Vagina (tissue), 2 donors: ENCODE data around the gene SRGAP3. TPM values are rescaled to one million over a fixed set of nuclear protein-coding genes. Genes with fewer than 3 reads are reported as not detected.

Experiments
- DNase-seq, 2 donors: peaks; one replicate each; pipeline ENCODE4 v3.0.0-alpha.2; 2017; ENCODE audit errors: extremely low spot score in 2 of 2
- H3K27ac ChIP-seq: fragments of 200-600 bp; sonication (generic); one replicate; pipeline ENCODE4 v1.5.1; 2019
- H3K27me3 ChIP-seq: fragments of 200-600 bp; sonication (generic); one replicate; pipeline ENCODE4 v1.5.1; 2019
- H3K36me3 ChIP-seq, 2 donors: fragments of 200-600 bp; sonication (generic); one replicate each; pipeline ENCODE4 v1.5.1; 2017 to 2019
- H3K4me1 ChIP-seq: fragments of 200-600 bp; sonication (generic); one replicate; pipeline ENCODE4 v1.5.1; 2019
- H3K4me3 ChIP-seq, 2 donors: fragments of 200-600 bp; sonication (generic); 1 replicate in 1 of 2; 2 replicates in 1 of 2; pipeline ENCODE4 v1.5.1; 2016 to 2019
- H3K9me3 ChIP-seq: fragments of 200-600 bp; sonication (generic); one replicate; pipeline ENCODE4 v1.5.1; 2019
- CTCF ChIP-seq, 3 experiments: fragments of 450-650 bp in 2 of 3; fragments of 200-600 bp in 1 of 3; sonication (generic) in 1 of 3; IDR thresholded peaks; one replicate each; pipeline ENCODE4 v1.5.1; 2017 to 2019; ENCODE audit warnings: antibody characterized with exemption in 3 of 3, mild to moderate bottlenecking in 2 of 3, moderate library complexity in 2 of 3
- POLR2A ChIP-seq, 2 donors: fragments of 450-650 bp; IDR thresholded peaks; one replicate each; pipeline ENCODE4 v1.6.1; 2017; ENCODE audit warnings: antibody characterized with exemption in 2 of 2, mild to moderate bottlenecking in 2 of 2, moderate library complexity in 2 of 2
- POLR2AphosphoS5 ChIP-seq, 2 donors: sonication (generic); formaldehyde crosslinking; IDR thresholded peaks; one replicate each; pipeline ENCODE4 v1.9.0; 2017; ENCODE audit warnings: antibody characterized with exemption in 2 of 2, mild to moderate bottlenecking in 2 of 2, low read depth in 1 of 2; ENCODE audit not compliant: insufficient read depth in 1 of 2
- intact Hi-C: fragments of 100-400 bp; cut with DNase I; formaldehyde crosslinking; loops from one replicate; pipeline ENCODE4 v1.15.1; 2023
- total RNA-seq: library from RNA; depleted of rRNA; stranded (reverse); fragments of >200 nt; gene quantifications from one replicate; pipeline ENCODE4 v1.2.3, GENCODE V29; 2016

Gene SRGAP3
- total RNA-seq, 1 donor from 2014 or later = 20.6 TPM

- no peaks in the 10 kb centered on the region for H3K27me3 ChIP-seq
- H3K27ac ChIP-seq = no peak overlapping the region
- intact Hi-C loops = no loop called here
Measured at GRCh38 chr3:9204253-9204992, 45.0 kb downstream of the SRGAP3 start.

GRCh38 chr3:9203317-9203716 lies 46.1 kb downstream of the SRGAP3 start:
- Histone ChIP-seq H3K4me3 (no peak overlapping the region), H3K4me1 (no peaks in the 10 kb centered on the region), H3K27me3 (no peaks in the 10 kb centered on the region), H3K36me3 (no peaks in the 10 kb centered on the region), H3K9me3 (no peaks in the 10 kb centered on the region), H3K27ac (no peak overlapping the region)
- no peak for DNase-seq
- no peak for TF ChIP-seq POLR2AphosphoS5 (IDR thresholded peaks at IDR 0.05; ENCODE audit: insufficient read depth in 1 of 2, low read depth in 1 of 2)
- no peak for TF ChIP-seq POLR2A (IDR thresholded peaks at IDR 0.05)
- no peak for TF ChIP-seq CTCF (IDR thresholded peaks at IDR 0.05)
- intact Hi-C loops = no loop called here

More at GRCh38 chr3:9204253-9204992, 45.0 kb downstream of the SRGAP3 start:
- no peaks in the 10 kb centered on the region for H3K36me3 ChIP-seq
- no peak for DNase-seq
- H3K9me3 ChIP-seq = no peaks in the 10 kb centered on the region
- H3K4me3 ChIP-seq = no peak overlapping the region
- TF ChIP-seq POLR2AphosphoS5 (IDR thresholded peaks at IDR 0.05; ENCODE audit: insufficient read depth in 1 of 2, low read depth in 1 of 2) (no peak), POLR2A (IDR thresholded peaks at IDR 0.05) (no peak), CTCF (IDR thresholded peaks at IDR 0.05) (no peak)
- H3K4me1 ChIP-seq = no peaks in the 10 kb centered on the region

GRCh38 chr3:9202546-9202945 lies 46.9 kb downstream of the SRGAP3 start:
- no peak for DNase-seq
- Histone ChIP-seq H3K4me1 (no peaks in the 10 kb centered on the region), H3K4me3 (no peak overlapping the region), H3K27me3 (no peaks in the 10 kb centered on the region), H3K36me3 (no peaks in the 10 kb centered on the region), H3K27ac (no peak overlapping the region), H3K9me3 (no peaks in the 10 kb centered on the region)
- TF ChIP-seq POLR2A (IDR thresholded peaks at IDR 0.05) (no peak), POLR2AphosphoS5 (IDR thresholded peaks at IDR 0.05; ENCODE audit: insufficient read depth in 1 of 2, low read depth in 1 of 2) (no peak), CTCF (IDR thresholded peaks at IDR 0.05) (no peak)
- intact Hi-C loops = no loop called here

GRCh38 chr3:9201955-9202354 lies 47.5 kb downstream of the SRGAP3 start:
- intact Hi-C loops = no loop called here
- Histone ChIP-seq H3K36me3 (no peaks in the 10 kb centered on the region), H3K4me3 (no peak overlapping the region), H3K9me3 (no peaks in the 10 kb centered on the region), H3K27ac (no peak overlapping the region), H3K27me3 (no peaks in the 10 kb centered on the region), H3K4me1 (no peaks in the 10 kb centered on the region)
- no peak for DNase-seq
- no peak for TF ChIP-seq POLR2AphosphoS5 (IDR thresholded peaks at IDR 0.05; ENCODE audit: insufficient read depth in 1 of 2, low read depth in 1 of 2)
- no peak for TF ChIP-seq POLR2A (IDR thresholded peaks at IDR 0.05)
- TF ChIP-seq CTCF (IDR thresholded peaks at IDR 0.05) = no peak

GRCh38 chr3:9201266-9201665 lies 48.2 kb downstream of the SRGAP3 start:
- H3K9me3 ChIP-seq = no peaks in the 10 kb centered on the region
- TF ChIP-seq POLR2AphosphoS5 (IDR thresholded peaks at IDR 0.05; ENCODE audit: insufficient read depth in 1 of 2, low read depth in 1 of 2) (no peak), POLR2A (IDR thresholded peaks at IDR 0.05) (no peak), CTCF (IDR thresholded peaks at IDR 0.05) (no peak)
- H3K27me3 ChIP-seq = no peaks in the 10 kb centered on the region
- DNase-seq = no peak
- no peak overlapping the region for H3K27ac ChIP-seq
- H3K36me3 ChIP-seq = no peaks in the 10 kb centered on the region
- intact Hi-C loops = no loop called here
- no peak overlapping the region for H3K4me3 ChIP-seq
- H3K4me1 ChIP-seq = no peaks in the 10 kb centered on the region
